Vagina (tissue), 2 donors: ENCODE results near the gene PABPN1. TPM values are rescaled to one million over a fixed set of nuclear protein-coding genes. Genes with fewer than 3 reads are reported as not detected.

Source experiments
- DNase-seq, 2 donors: peaks; one replicate each; pipeline ENCODE4 v3.0.0-alpha.2; 2017; ENCODE audit errors: extremely low spot score in 2 of 2
- H3K27ac ChIP-seq: fragments of 200-600 bp; sonication (generic); one replicate; pipeline ENCODE4 v1.5.1; 2019
- H3K27me3 ChIP-seq: fragments of 200-600 bp; sonication (generic); one replicate; pipeline ENCODE4 v1.5.1; 2019
- H3K36me3 ChIP-seq, 2 donors: fragments of 200-600 bp; sonication (generic); one replicate each; pipeline ENCODE4 v1.5.1; 2017 to 2019
- H3K4me1 ChIP-seq: fragments of 200-600 bp; sonication (generic); one replicate; pipeline ENCODE4 v1.5.1; 2019
- H3K4me3 ChIP-seq, 2 donors: fragments of 200-600 bp; sonication (generic); 1 replicate in 1 of 2; 2 replicates in 1 of 2; pipeline ENCODE4 v1.5.1; 2016 to 2019
- H3K9me3 ChIP-seq: fragments of 200-600 bp; sonication (generic); one replicate; pipeline ENCODE4 v1.5.1; 2019
- CTCF ChIP-seq, 3 experiments: fragments of 450-650 bp in 2 of 3; fragments of 200-600 bp in 1 of 3; sonication (generic) in 1 of 3; IDR thresholded peaks; one replicate each; pipeline ENCODE4 v1.5.1; 2017 to 2019; ENCODE audit warnings: antibody characterized with exemption in 3 of 3, mild to moderate bottlenecking in 2 of 3, moderate library complexity in 2 of 3
- POLR2A ChIP-seq, 2 donors: fragments of 450-650 bp; IDR thresholded peaks; one replicate each; pipeline ENCODE4 v1.6.1; 2017; ENCODE audit warnings: antibody characterized with exemption in 2 of 2, mild to moderate bottlenecking in 2 of 2, moderate library complexity in 2 of 2
- POLR2AphosphoS5 ChIP-seq, 2 donors: sonication (generic); formaldehyde crosslinking; IDR thresholded peaks; one replicate each; pipeline ENCODE4 v1.9.0; 2017; ENCODE audit warnings: antibody characterized with exemption in 2 of 2, mild to moderate bottlenecking in 2 of 2, low read depth in 1 of 2; ENCODE audit not compliant: insufficient read depth in 1 of 2
- intact Hi-C: fragments of 100-400 bp; cut with DNase I; formaldehyde crosslinking; loops from one replicate; pipeline ENCODE4 v1.15.1; 2023
- total RNA-seq: library from RNA; depleted of rRNA; stranded (reverse); fragments of >200 nt; gene quantifications from one replicate; pipeline ENCODE4 v1.2.3, GENCODE V29; 2016

Gene PABPN1
- total RNA-seq, 1 donor from 2014 or later, result 66.0 TPM

- peak in 1 of 2 donors; percentile 56 for TF ChIP-seq POLR2AphosphoS5 (IDR thresholded peaks at IDR 0.05; ENCODE audit: insufficient read depth in 1 of 2, low read depth in 1 of 2)
- TF ChIP-seq POLR2A (IDR thresholded peaks at IDR 0.05), result no peak
- peak; percentile 34 to 77 (median 46) for TF ChIP-seq CTCF (IDR thresholded peaks at IDR 0.05)
- no peaks in the 10 kb centered on the region for H3K36me3 ChIP-seq
- H3K4me1 ChIP-seq, result peaks cover 28% of the 10 kb centered on the region
- H3K27ac ChIP-seq, result peak overlapping the region; percentile 20
- DNase-seq, result no peak
- H3K4me3 ChIP-seq, result no peak overlapping the region
- no peaks in the 10 kb centered on the region for H3K9me3 ChIP-seq
- intact Hi-C loops, result no loop called here
- no peaks in the 10 kb centered on the region for H3K27me3 ChIP-seq
Observed at GRCh38 chr14:23294734-23295561, 26.3 kb upstream of the PABPN1 start.

GRCh38 chr14:23296012-23296777 is 25.1 kb upstream of the PABPN1 start:
- H3K27me3 ChIP-seq, result no peaks in the 10 kb centered on the region
- no peak for DNase-seq
- peaks cover 35% of the 10 kb centered on the region for H3K4me1 ChIP-seq
- intact Hi-C loops, result no loop called here
- TF ChIP-seq POLR2A (IDR thresholded peaks at IDR 0.05) (no peak), POLR2AphosphoS5 (IDR thresholded peaks at IDR 0.05; ENCODE audit: insufficient read depth in 1 of 2, low read depth in 1 of 2) (no peak), CTCF (IDR thresholded peaks at IDR 0.05) (no peak)
- H3K27ac ChIP-seq, result peak overlapping the region; percentile 20
- no peaks in the 10 kb centered on the region for H3K36me3 ChIP-seq
- H3K4me3 ChIP-seq, result no peak overlapping the region
- no peaks in the 10 kb centered on the region for H3K9me3 ChIP-seq

- DNase-seq, result no peak
- H3K4me1 ChIP-seq, result peaks cover 35% of the 10 kb centered on the region
- intact Hi-C loops, result no loop called here
Observed at GRCh38 chr14:23297096-23297495, 24.2 kb upstream of the PABPN1 start.

GRCh38 chr14:23297611-23298277 is 23.5 kb upstream of the PABPN1 start:
- H3K27ac ChIP-seq, result peak overlapping the region; percentile 30
- H3K4me3 ChIP-seq, result no peak overlapping the region
- H3K36me3 ChIP-seq, result no peaks in the 10 kb centered on the region
- intact Hi-C loops, result no loop called here
- H3K9me3 ChIP-seq, result no peaks in the 10 kb centered on the region
- H3K4me1 ChIP-seq, result peaks cover 36% of the 10 kb centered on the region
- H3K27me3 ChIP-seq, result no peaks in the 10 kb centered on the region
- TF ChIP-seq POLR2AphosphoS5 (IDR thresholded peaks at IDR 0.05; ENCODE audit: insufficient read depth in 1 of 2, low read depth in 1 of 2), result no peak
- no peak for DNase-seq

More at GRCh38 chr14:23297096-23297495, 24.2 kb upstream of the PABPN1 start:
- Histone ChIP-seq H3K9me3 (no peaks in the 10 kb centered on the region), H3K27me3 (no peaks in the 10 kb centered on the region), H3K27ac (peak overlapping the region; percentile 30), H3K36me3 (no peaks in the 10 kb centered on the region), H3K4me3 (no peak overlapping the region)
- TF ChIP-seq CTCF (IDR thresholded peaks at IDR 0.05), result no peak
- no peak for TF ChIP-seq POLR2A (IDR thresholded peaks at IDR 0.05)
- no peak for TF ChIP-seq POLR2AphosphoS5 (IDR thresholded peaks at IDR 0.05; ENCODE audit: insufficient read depth in 1 of 2, low read depth in 1 of 2)

GRCh38 chr14:23299211-23299957 is 21.9 kb upstream of the PABPN1 start:
- H3K9me3 ChIP-seq, result no peaks in the 10 kb centered on the region
- peaks cover 41% of the 10 kb centered on the region for H3K4me1 ChIP-seq
- intact Hi-C loops, result no loop called here
- no peak for DNase-seq
- no peaks in the 10 kb centered on the region for H3K36me3 ChIP-seq
- H3K27ac ChIP-seq, result peak overlapping the region; percentile 97
- H3K4me3 ChIP-seq, result no peak overlapping the region
- TF ChIP-seq CTCF (IDR thresholded peaks at IDR 0.05) (no peak), POLR2A (IDR thresholded peaks at IDR 0.05) (no peak), POLR2AphosphoS5 (IDR thresholded peaks at IDR 0.05; ENCODE audit: insufficient read depth in 1 of 2, low read depth in 1 of 2) (no peak)
- no peaks in the 10 kb centered on the region for H3K27me3 ChIP-seq
